Gastrocnemius medialis (tissue), 4 donors: ENCODE measurements around the gene PET117. TPM values are rescaled to one million over a fixed set of nuclear protein-coding genes. Genes with fewer than 3 reads are reported as not detected.
"Not testable (repeated sequence)": the region's sequence is repeated elsewhere in the genome, so short reads cannot be mapped to it uniquely, and the experiment has no call there.

ENCODE experiments used
- ATAC-seq, 2 donors: fragments of 150-250 bp; one replicate each; pipeline ENCODE4 v1.9.1; 2016
- DNase-seq, 2 donors: peaks; one replicate each; pipeline ENCODE4 v3.0.0-alpha.2; 2019
- H3K27ac ChIP-seq, 4 donors: fragments of 200-600 bp; sonication (generic); 1 replicate in 1 of 4; 2 replicates in 3 of 4; pipeline ENCODE4 v1.5.1; 2016 to 2018; ENCODE audit warnings: mild to moderate bottlenecking in 2 of 4, moderate library complexity in 1 of 4
- H3K27me3 ChIP-seq, 3 donors: fragments of 200-600 bp; sonication (generic) in 2 of 3; 1 replicate in 1 of 3; 2 replicates in 2 of 3; pipeline versions ENCODE4 v1.5.1 to v1.6.0; 2016 to 2019; ENCODE audit warnings: mild to moderate bottlenecking in 1 of 3, moderate library complexity in 1 of 3
- H3K36me3 ChIP-seq, 2 donors: fragments of 200-600 bp; sonication (generic) in 1 of 2; one replicate each; pipeline ENCODE4 v1.5.1; 2017 to 2018
- H3K4me1 ChIP-seq, 2 donors: fragments of 200-600 bp; sonication (generic) in 1 of 2; one replicate each; pipeline ENCODE4 v1.5.1; 2016 to 2017; ENCODE audit warnings: mild to moderate bottlenecking in 2 of 2
- H3K4me3 ChIP-seq, 4 donors: fragments of 200-600 bp; sonication (generic) in 3 of 4; 1 replicate in 1 of 4; 2 replicates in 3 of 4; pipeline ENCODE4 v1.5.1; 2016 to 2019; ENCODE audit warnings: mild to moderate bottlenecking in 2 of 4
- H3K9me3 ChIP-seq, 3 donors: fragments of 200-600 bp; sonication (generic) in 2 of 3; 1 replicate in 1 of 3; 2 replicates in 2 of 3; pipeline ENCODE4 v1.5.1; 2016 to 2019
- POLR2A ChIP-seq, 2 donors: fragments of 450-650 bp; IDR thresholded peaks; one replicate each; pipeline ENCODE4 v1.6.1; 2017; ENCODE audit warnings: antibody characterized with exemption in 2 of 2, mild to moderate bottlenecking in 2 of 2, moderate library complexity in 2 of 2
- in situ Hi-C, 4 donors: fragments of 200-750 bp; cut with MboI; loops; one replicate each; pipeline versions ENCODE4 v1.15.0 to v1.8.0; 2017; ENCODE audit warnings: low sequenced_read_pairs in 4 of 4
- intact Hi-C: fragments of 100-400 bp; cut with DNase I; formaldehyde crosslinking; loops from one replicate; pipeline ENCODE4 v1.15.1; 2023; ENCODE audit warnings: low total_unique reads
- total RNA-seq, 4 donors: library from RNA; depleted of rRNA; stranded (reverse); fragments of >200 nt; gene quantifications; one replicate each; pipeline versions ENCODE4 v1.1.0 to v1.2.3, GENCODE V29; 2016
- TF ChIP-seq, protein P1 (sequence below), 5 experiments: fragments of 450-650 bp in 3 of 5; fragments of 200-600 bp in 2 of 5; sonication (generic) in 2 of 5; IDR thresholded peaks in 4 of 5; conservative IDR thresholded peaks in 1 of 5; 1 replicate in 4 of 5; 2 replicates in 1 of 5; pipeline ENCODE4 v1.5.1; 2016 to 2019; ENCODE audit warnings: antibody characterized with exemption in 5 of 5, mild to moderate bottlenecking in 3 of 5, moderate library complexity in 3 of 5

The PET117 gene
- total RNA-seq, 4 donors from 2014 or later: 14.4 to 28.2 (median 16.7) TPM

DNA sequence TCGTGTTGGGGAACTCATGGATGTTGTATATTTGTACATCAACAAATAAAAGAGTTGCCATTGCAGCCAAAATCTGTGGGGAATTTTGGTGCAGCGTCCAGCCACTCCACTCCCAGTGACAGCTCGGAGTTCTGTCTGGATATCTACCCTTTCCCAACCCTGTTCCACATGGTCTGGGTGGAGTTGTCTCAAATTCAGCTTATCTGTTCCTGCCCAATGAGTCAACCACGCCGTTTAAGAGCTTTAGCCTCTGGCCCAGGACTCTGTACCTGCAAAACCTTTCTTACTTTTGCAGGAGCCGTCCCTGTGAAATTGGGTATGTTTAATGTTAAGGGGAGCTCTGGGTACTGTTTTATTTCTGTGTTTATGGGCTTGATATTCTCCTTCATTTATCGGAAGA lies 46.0 kb upstream of the PET117 start:
- intact Hi-C loops: no loop called here

DNA sequence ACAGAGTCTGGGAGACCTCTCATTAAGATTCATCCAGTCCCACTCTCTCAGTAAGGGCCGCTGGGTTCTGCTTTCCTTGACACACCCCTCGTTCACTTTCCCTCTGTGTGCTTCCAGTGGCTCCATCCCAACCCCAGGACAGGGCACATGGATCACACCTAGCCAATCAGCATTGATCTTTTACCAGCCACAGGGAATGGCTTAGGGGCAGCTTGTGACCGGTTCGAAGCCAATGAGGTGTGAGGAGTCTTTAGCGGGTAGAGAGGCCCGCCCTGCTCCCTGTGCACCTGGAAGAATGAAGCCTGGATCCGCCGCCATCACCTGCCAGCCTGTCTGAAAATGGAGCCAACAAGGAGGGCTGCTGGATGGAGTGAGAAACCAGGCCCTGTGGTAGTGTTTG lies 44.8 kb upstream of the PET117 start:
- ATAC-seq: no peak
- Histone ChIP-seq H3K27ac (no peak overlapping the region), H3K9me3 (no peaks in the 10 kb centered on the region), H3K4me3 (no peak overlapping the region), H3K27me3 (no peaks in the 10 kb centered on the region), H3K4me1 (no peaks in the 10 kb centered on the region), H3K36me3 (no peaks in the 10 kb centered on the region)
- TF ChIP-seq POLR2A (IDR thresholded peaks at IDR 0.05): no peak
- TF ChIP-seq, protein P1, sequence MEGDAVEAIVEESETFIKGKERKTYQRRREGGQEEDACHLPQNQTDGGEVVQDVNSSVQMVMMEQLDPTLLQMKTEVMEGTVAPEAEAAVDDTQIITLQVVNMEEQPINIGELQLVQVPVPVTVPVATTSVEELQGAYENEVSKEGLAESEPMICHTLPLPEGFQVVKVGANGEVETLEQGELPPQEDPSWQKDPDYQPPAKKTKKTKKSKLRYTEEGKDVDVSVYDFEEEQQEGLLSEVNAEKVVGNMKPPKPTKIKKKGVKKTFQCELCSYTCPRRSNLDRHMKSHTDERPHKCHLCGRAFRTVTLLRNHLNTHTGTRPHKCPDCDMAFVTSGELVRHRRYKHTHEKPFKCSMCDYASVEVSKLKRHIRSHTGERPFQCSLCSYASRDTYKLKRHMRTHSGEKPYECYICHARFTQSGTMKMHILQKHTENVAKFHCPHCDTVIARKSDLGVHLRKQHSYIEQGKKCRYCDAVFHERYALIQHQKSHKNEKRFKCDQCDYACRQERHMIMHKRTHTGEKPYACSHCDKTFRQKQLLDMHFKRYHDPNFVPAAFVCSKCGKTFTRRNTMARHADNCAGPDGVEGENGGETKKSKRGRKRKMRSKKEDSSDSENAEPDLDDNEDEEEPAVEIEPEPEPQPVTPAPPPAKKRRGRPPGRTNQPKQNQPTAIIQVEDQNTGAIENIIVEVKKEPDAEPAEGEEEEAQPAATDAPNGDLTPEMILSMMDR (IDR thresholded peaks at IDR 0.05 in 4 of 5, conservative IDR thresholded peaks at IDR 0.05 in 1 of 5): no peak
- in situ Hi-C loops (no loop called here), intact Hi-C loops (no loop called here)
- no peak for DNase-seq

More for the DNA sequence above, 46.0 kb upstream of the PET117 start:
- in situ Hi-C loops: no loop called here
- no peaks in the 10 kb centered on the region for H3K4me1 ChIP-seq
- no peak overlapping the region for H3K4me3 ChIP-seq
- TF ChIP-seq POLR2A (IDR thresholded peaks at IDR 0.05): no peak
- TF ChIP-seq, protein P1 (IDR thresholded peaks at IDR 0.05 in 4 of 5, conservative IDR thresholded peaks at IDR 0.05 in 1 of 5): no peak
- no peaks in the 10 kb centered on the region for H3K36me3 ChIP-seq
- no peak for ATAC-seq
- H3K27ac ChIP-seq: no peak overlapping the region
- DNase-seq: no peak
- H3K27me3 ChIP-seq: no peaks in the 10 kb centered on the region
- no peaks in the 10 kb centered on the region for H3K9me3 ChIP-seq

DNA sequence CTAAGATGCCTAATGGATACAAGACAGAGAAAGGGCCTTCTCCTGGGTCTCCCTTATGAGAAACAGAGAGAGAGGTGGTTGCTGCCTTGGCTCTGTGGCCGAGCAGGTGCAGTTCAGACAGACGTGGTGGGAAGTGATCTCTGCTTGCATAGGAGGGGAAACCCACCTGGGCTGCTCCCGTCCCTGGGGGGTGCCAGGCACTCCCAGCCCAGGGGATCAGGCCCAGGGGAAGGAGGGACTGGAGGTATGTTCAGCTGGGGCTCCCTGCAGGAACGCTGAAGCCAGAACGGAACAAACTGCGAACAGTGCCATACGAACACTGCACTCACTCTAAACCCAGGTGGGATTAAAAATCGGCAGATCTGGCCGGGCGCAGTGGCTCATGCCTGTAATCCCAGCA lies 44.3 kb upstream of the PET117 start:
- TF ChIP-seq POLR2A (IDR thresholded peaks at IDR 0.05): no peak
- TF ChIP-seq, protein P1 (IDR thresholded peaks at IDR 0.05 in 4 of 5, conservative IDR thresholded peaks at IDR 0.05 in 1 of 5): no peak
- no peak overlapping the region for H3K27ac ChIP-seq
- no peak for ATAC-seq
- H3K9me3 ChIP-seq: no peaks in the 10 kb centered on the region
- H3K4me3 ChIP-seq: no peak overlapping the region
- H3K27me3 ChIP-seq: no peaks in the 10 kb centered on the region
- no peaks in the 10 kb centered on the region for H3K36me3 ChIP-seq
- intact Hi-C loops (no loop called here), in situ Hi-C loops (no loop called here)
- no peak for DNase-seq
- H3K4me1 ChIP-seq: no peaks in the 10 kb centered on the region

DNA sequence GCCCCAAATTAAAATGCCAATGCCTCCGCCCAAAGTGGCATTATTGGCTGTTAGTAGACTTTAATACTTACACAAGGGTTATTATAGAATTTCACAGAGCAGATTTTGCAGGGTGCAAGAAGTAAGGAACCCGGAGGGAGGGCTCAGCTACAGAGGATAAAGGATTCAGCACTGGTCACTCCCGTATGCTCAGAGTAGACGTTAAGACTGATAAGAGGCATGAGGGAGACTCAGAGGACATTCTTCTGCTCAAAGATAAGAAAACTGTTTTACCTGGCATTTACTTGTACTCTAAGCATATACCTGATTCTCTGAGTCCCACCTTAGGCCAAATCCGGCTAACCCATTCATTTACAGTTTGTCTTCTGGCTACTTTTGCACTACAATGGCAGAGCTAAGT lies 43.5 kb upstream of the PET117 start:
- Histone ChIP-seq H3K4me1 (no peaks in the 10 kb centered on the region), H3K9me3 (no peaks in the 10 kb centered on the region), H3K27ac (no peak overlapping the region), H3K4me3 (no peak overlapping the region), H3K36me3 (no peaks in the 10 kb centered on the region), H3K27me3 (no peaks in the 10 kb centered on the region)
- in situ Hi-C loops (no loop called here), intact Hi-C loops (no loop called here)
- TF ChIP-seq, protein P1 (IDR thresholded peaks at IDR 0.05 in 4 of 5, conservative IDR thresholded peaks at IDR 0.05 in 1 of 5): no peak
- TF ChIP-seq POLR2A (IDR thresholded peaks at IDR 0.05): no peak
- ATAC-seq (no peak), DNase-seq (no peak)

DNA sequence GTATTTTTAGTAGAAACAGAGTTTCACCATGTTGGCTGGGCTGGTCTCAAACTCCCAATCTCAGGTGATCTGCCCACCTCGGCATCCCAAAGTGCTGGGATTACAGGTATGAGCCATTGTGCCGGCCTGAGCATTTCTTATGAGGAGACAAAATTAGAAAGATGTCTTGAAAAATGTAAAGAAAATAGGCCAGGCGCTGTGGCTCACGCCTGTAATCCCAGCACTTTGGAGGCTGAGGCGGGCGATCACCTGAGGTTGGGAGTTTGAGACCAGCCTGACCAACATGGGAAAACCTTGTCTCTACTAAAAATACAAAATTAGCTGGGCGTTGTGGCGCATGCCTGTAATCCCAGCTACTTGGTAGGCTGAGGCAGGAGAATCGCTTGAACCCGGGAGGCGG lies 37.1 kb upstream of the PET117 start:
- H3K4me3 ChIP-seq, H3K27me3 ChIP-seq, ATAC-seq, H3K36me3 ChIP-seq, intact Hi-C loops, H3K9me3 ChIP-seq, H3K27ac ChIP-seq, in situ Hi-C loops, H3K4me1 ChIP-seq, DNase-seq: not testable (repeated sequence)
